GM19397 (cell line): Measurements from ENCODE around the gene DNAH12.
"Not testable (repeated sequence)": the region's sequence is repeated elsewhere in the genome, so short reads cannot be mapped to it uniquely, and the experiment has no call there.

Experiments used
- ATAC-seq: cut with Tn5 transposase; IDR thresholded peaks from one replicate; pipeline ENCODE4 v1.9.1; 2021; ENCODE audit warnings: mild to moderate bottlenecking, moderate library complexity; ENCODE audit not compliant: unreplicated experiment

The DNAH12 gene

GRCh38 chr3:57530071-57530608, 14.0 kb downstream of the DNAH12 start:
- no peak for ATAC-seq

GRCh38 chr3:57518276-57518915, 25.7 kb downstream of the DNAH12 start:
- no peak for ATAC-seq

- no peak for ATAC-seq
These were observed 32.0 kb downstream of the DNAH12 start for GRCh38 chr3:57512166-57512565.

- ATAC-seq = no peak
These were observed 38.2 kb downstream of the DNAH12 start for GRCh38 chr3:57505901-57506300.

GRCh38 chr3:57500506-57500905, 43.6 kb downstream of the DNAH12 start:
- ATAC-seq = no peak

GRCh38 chr3:57497904-57498303, 46.2 kb downstream of the DNAH12 start:
- no peak for ATAC-seq

- no peak for ATAC-seq
These were observed 59.6 kb downstream of the DNAH12 start for GRCh38 chr3:57484563-57484962.

- not testable (repeated sequence) for ATAC-seq
These were observed 67.0 kb downstream of the DNAH12 start for GRCh38 chr3:57477193-57477592.

- ATAC-seq = no peak
These were observed 79.3 kb downstream of the DNAH12 start for GRCh38 chr3:57464801-57465200.

- ATAC-seq = no peak
These were observed 80.1 kb downstream of the DNAH12 start for GRCh38 chr3:57464011-57464410.

GRCh38 chr3:57451150-57451846, 92.8 kb downstream of the DNAH12 start:
- ATAC-seq = no peak

- not testable (repeated sequence) for ATAC-seq
These were observed 94.8 kb downstream of the DNAH12 start for GRCh38 chr3:57449276-57449847.

- ATAC-seq = not testable (repeated sequence)
These were observed 95.7 kb downstream of the DNAH12 start for GRCh38 chr3:57448489-57448888.

GRCh38 chr3:57446318-57446841, 97.8 kb downstream of the DNAH12 start:
- ATAC-seq = no peak

GRCh38 chr3:57444469-57444868, 99.7 kb downstream of the DNAH12 start:
- ATAC-seq = no peak

- not testable (repeated sequence) for ATAC-seq
These were observed 104.0 kb downstream of the DNAH12 start for GRCh38 chr3:57440144-57440543.

- not testable (repeated sequence) for ATAC-seq
These were observed 105.7 kb downstream of the DNAH12 start for GRCh38 chr3:57438460-57438859.

- no peak for ATAC-seq
These were observed 107.9 kb downstream of the DNAH12 start for GRCh38 chr3:57436195-57436761.

GRCh38 chr3:57434041-57434440, 110.1 kb downstream of the DNAH12 start:
- no peak for ATAC-seq

GRCh38 chr3:57423335-57423734, 120.8 kb downstream of the DNAH12 start:
- no peak for ATAC-seq

- ATAC-seq = no peak
These were observed 122.8 kb downstream of the DNAH12 start for GRCh38 chr3:57421336-57421735.
